HCT116 (cell line): ENCODE measurements around the gene TMEM269. TPM values are rescaled to one million over a fixed set of nuclear protein-coding genes. Genes with fewer than 3 reads are reported as not detected.

Experiments
- ATAC-seq: fragments of 200-7000 bp; cut with Tn5 transposase; 2 replicates; pipeline ENCODE4 v1.9.1; 2020; ENCODE audit warnings: mild to moderate bottlenecking, moderate library complexity
- BruUV-seq: library from RNA; stranded (reverse); fragments of 400-500 nt; replicated peaks from 2 replicates; lab custom pipeline; 2021; lab: Mats Ljungman, UMichigan
- CTCF ChIA-PET: fragments of 300-600 bp; sonication (Branson Sonifier 250); formaldehyde crosslinking; loops from one replicate; lab custom pipeline; 2021; ENCODE audit warnings: antibody characterized with exemption; lab: Charles Lee
- POLR2A ChIA-PET: fragments of 300-600, 350-600 bp; sonication (Branson Sonifier 250); formaldehyde crosslinking; loops from one replicate; lab custom pipeline; 2021; ENCODE audit warnings: antibody characterized with exemption; lab: Charles Lee
- RAD21 ChIA-PET, 2 experiments: fragments of 300-600 bp; sonication (Branson Sonifier 250); formaldehyde crosslinking; loops; one replicate each; lab custom pipeline; 2023; ENCODE audit warnings: low total read pairs in 2 of 2; ENCODE audit not compliant: uncharacterized antibody in 2 of 2, unreplicated experiment in 2 of 2, low non-redundant PET in 1 of 2; lab: Charles Lee
- DNase-seq: peaks from one replicate; pipeline ENCODE4 v3.0.0-alpha.2; 2010; ENCODE audit warnings: low read depth, low spot score
- H2AFZ ChIP-seq: fragments of 200-600 bp; shearing (Covaris generic), sonication (generic); 2 replicates; pipeline ENCODE4 v1.6.1; 2017; ENCODE audit warnings: low read depth, mixed run types, mixed read lengths, antibody characterized with exemption, low read length; ENCODE audit not compliant: poor library complexity, severe bottlenecking
- H3K27ac ChIP-seq: 2 replicates; pipeline ENCODE4 v1.5.1; 2012; ENCODE audit warnings: low read depth, low read length
- H3K27me3 ChIP-seq: fragments of 200-600 bp; sonication (generic); 2 replicates; pipeline ENCODE4 v1.6.1; 2016; ENCODE audit warnings: mixed run types, low read length, mixed read lengths; ENCODE audit not compliant: insufficient read depth
- H3K36me3 ChIP-seq, 2 experiments: fragments of 200-500 bp in 1 of 2; fragments of 200-600 bp in 1 of 2; sonication (Bioruptor generic) in 1 of 2; sonication (generic) in 1 of 2; 2 replicates each; pipeline versions ENCODE4 v1.5.1 to v1.6.1; 2014 to 2016; ENCODE audit warnings: low read length in 2 of 2, inconsistent platforms in 1 of 2, mixed read lengths in 1 of 2, mixed run types in 1 of 2; ENCODE audit not compliant: insufficient read depth in 2 of 2, control insufficient read depth in 1 of 2
- H3K4me1 ChIP-seq, 2 experiments: fragments of 200-600 bp in 1 of 2; sonication (generic) in 1 of 2; 2 replicates each; pipeline versions ENCODE4 v1.5.1 to v1.6.1; 2012 to 2017; ENCODE audit warnings: low read length in 2 of 2, inconsistent platforms in 1 of 2, mild to moderate bottlenecking in 1 of 2, mixed read lengths in 1 of 2, mixed run types in 1 of 2, moderate library complexity in 1 of 2; ENCODE audit not compliant: insufficient read depth in 2 of 2, control insufficient read depth in 1 of 2
- H3K4me2 ChIP-seq: fragments of 200-600 bp; sonication (generic); 2 replicates; pipeline ENCODE4 v1.6.1; 2017; ENCODE audit warnings: mixed run types, low read length, mixed read lengths
- H3K4me3 ChIP-seq, 2 experiments: fragments of 200-600 bp in 1 of 2; sonication (generic) in 1 of 2; replicated peaks in 1 of 2; 2 replicates each; pipeline ENCODE4 v1.5.1; 2011 to 2016; ENCODE audit warnings: low read length in 2 of 2, control low read depth in 1 of 2, low read depth in 1 of 2, mild to moderate bottlenecking in 1 of 2, mixed read lengths in 1 of 2, mixed run types in 1 of 2
- H3K79me2 ChIP-seq: fragments of 200-600 bp; sonication (generic); 2 replicates; pipeline ENCODE4 v1.6.1; 2017; ENCODE audit warnings: mild to moderate bottlenecking, mixed run types, low read length, moderate library complexity, mixed read lengths; ENCODE audit not compliant: insufficient read depth
- H3K9ac ChIP-seq: fragments of 200-600 bp; sonication (generic); 2 replicates; pipeline ENCODE4 v1.6.1; 2016; ENCODE audit warnings: low read length, mixed read lengths
- H3K9me2 ChIP-seq: fragments of 200-600 bp; sonication (generic), shearing (Covaris generic); 2 replicates; pipeline ENCODE4 v1.6.1; 2017; ENCODE audit warnings: mixed run types, mild to moderate bottlenecking, moderate library complexity; ENCODE audit not compliant: insufficient read depth
- H3K9me3 ChIP-seq, 2 experiments: fragments of 200-500 bp in 1 of 2; fragments of 200-600 bp in 1 of 2; sonication (Bioruptor generic) in 1 of 2; sonication (generic) in 1 of 2; 2 replicates each; pipeline ENCODE4 v1.6.1; 2014 to 2017; ENCODE audit warnings: low read length in 2 of 2, mixed read lengths in 2 of 2, inconsistent platforms in 1 of 2, low read depth in 1 of 2, mild to moderate bottlenecking in 1 of 2, mixed run types in 1 of 2, moderate library complexity in 1 of 2; ENCODE audit not compliant: control insufficient read depth in 1 of 2, insufficient read depth in 1 of 2
- H4K20me1 ChIP-seq: fragments of 200-600 bp; sonication (generic), shearing (Covaris generic); 2 replicates; pipeline ENCODE4 v1.6.1; 2017; ENCODE audit warnings: mixed run types, mild to moderate bottlenecking, moderate library complexity; ENCODE audit not compliant: insufficient read depth
- CTCF ChIP-seq, 3 experiments: fragments of 200-600 bp in 1 of 3; sonication (generic) in 1 of 3; IDR thresholded peaks in 2 of 3; conservative IDR thresholded peaks in 1 of 3; 2 replicates each; pipeline ENCODE4 v1.5.1; 2012 to 2017; ENCODE audit warnings: low read depth in 2 of 3, low read length in 2 of 3, antibody characterized with exemption in 1 of 3, borderline replicate concordance in 1 of 3, control low read depth in 1 of 3, mild to moderate bottlenecking in 1 of 3, mixed read lengths in 1 of 3, mixed run types in 1 of 3, moderate library complexity in 1 of 3; ENCODE audit not compliant: insufficient read depth in 1 of 3
- ELF1 ChIP-seq: IDR thresholded peaks from 2 replicates; pipeline ENCODE4 v1.6.1; 2012; ENCODE audit warnings: low read depth, borderline replicate concordance
- EZH2 ChIP-seq: fragments of 200-600 bp; sonication (generic); IDR thresholded peaks from 2 replicates; pipeline ENCODE4 v1.6.1; 2017; ENCODE audit warnings: antibody characterized with exemption, mixed run types
- MAX ChIP-seq: IDR thresholded peaks from 2 replicates; pipeline ENCODE4 v1.6.1; 2012
- POLR2A ChIP-seq: IDR thresholded peaks from 2 replicates; pipeline ENCODE4 v1.7.0; 2011; ENCODE audit warnings: borderline replicate concordance; ENCODE audit not compliant: insufficient read depth, insufficient read length; ENCODE audit errors: extremely low read depth
- RAD21 ChIP-seq: IDR thresholded peaks from 2 replicates; pipeline ENCODE4 v1.6.1; 2012; ENCODE audit warnings: low read depth, mild to moderate bottlenecking
- SIN3A ChIP-seq: IDR thresholded peaks from 2 replicates; pipeline ENCODE4 v1.6.1; 2012; ENCODE audit warnings: low read depth
- SP1 ChIP-seq: IDR thresholded peaks from 2 replicates; pipeline ENCODE4 v1.6.1; 2012; ENCODE audit warnings: low read depth
- SRF ChIP-seq: IDR thresholded peaks from 2 replicates; pipeline ENCODE4 v1.6.1; 2012; ENCODE audit warnings: low read depth
- intact Hi-C: fragments of 100-400 bp; cut with micrococcal nuclease; formaldehyde crosslinking; loops from 2 replicates; pipeline ENCODE4 v1.10.0; 2022
- total RNA-seq: library from RNA; stranded (reverse); gene quantifications from one replicate; pipeline ENCODE4 v1.2.1, GENCODE V29; 2021; ENCODE audit not compliant: unreplicated experiment

TMEM269 gene
- total RNA-seq, 1 experiment from 2014 or later, result 0.34 TPM

GRCh38 chr1:42758641-42759040 is 26.1 kb upstream of the TMEM269 start:
- H3K9me3 ChIP-seq, result no peaks in the 10 kb centered on the region
- 0 out of 4 replicates have a peak, but pooled peaks cover 0 to 5% of the 10 kb centered on the region in 2 experiments for H3K4me1 ChIP-seq
- no peaks in the 10 kb centered on the region for H3K79me2 ChIP-seq
- no peaks in the 10 kb centered on the region for H4K20me1 ChIP-seq
- H3K9me2 ChIP-seq, result no peaks in the 10 kb centered on the region
- no peaks in the 10 kb centered on the region for H3K27me3 ChIP-seq
- no peak for ATAC-seq
- no peak overlapping the region for H3K9ac ChIP-seq
- H2AFZ ChIP-seq, result no peak overlapping the region
- H3K36me3 ChIP-seq, result peaks cover 8 to 28% of the 10 kb centered on the region in 2 experiments; a peak in 3 of 4 replicates
- no peak overlapping the region for H3K4me2 ChIP-seq
- no peak for DNase-seq
- ChIA-PET RAD21 (no interaction called here), CTCF (interaction anchor here (1.1 to 4.0 kb wide), 4 partner anchors 8 to 414 kb away, joined by 3 to 23 read pairs (median 8); partner anchors contain the start of genes C1orf50 and P3H1)
- H3K4me3 ChIP-seq, result no peak overlapping the region
- TF ChIP-seq SIN3A, result no peak
- no peak for TF ChIP-seq EZH2
- TF ChIP-seq ELF1, result no peak
- no peak for TF ChIP-seq SP1
- no peak for TF ChIP-seq RAD21
- TF ChIP-seq POLR2A, result no peak
- TF ChIP-seq MAX, result no peak
- TF ChIP-seq, all 23 proteins: peak for 0
- intact Hi-C loops, result no loop called here
- no peak overlapping the region for H3K27ac ChIP-seq
- no TSS peak for BruUV-seq
- POLR2A ChIA-PET, result interaction anchor here (1.2 kb wide), 1 partner anchor 77 kb away, joined by 3 read pairs; the partner anchor contains the start of gene YBX1

- peaks cover 8 to 28% of the 10 kb centered on the region in 2 experiments; a peak in 3 of 4 replicates for H3K36me3 ChIP-seq
- DNase-seq, result no peak
- H3K9ac ChIP-seq, result no peak overlapping the region
- no peak overlapping the region for H2AFZ ChIP-seq
- H3K27me3 ChIP-seq, result no peaks in the 10 kb centered on the region
- no peaks in the 10 kb centered on the region for H3K9me2 ChIP-seq
- H3K4me1 ChIP-seq, result 0 out of 4 replicates have a peak, but pooled peaks cover 0 to 5% of the 10 kb centered on the region in 2 experiments
- H3K4me2 ChIP-seq, result no peak overlapping the region
- no peaks in the 10 kb centered on the region for H4K20me1 ChIP-seq
- H3K4me3 ChIP-seq, result no peak overlapping the region
- intact Hi-C loops, result no loop called here
- BruUV-seq, result no TSS peak
- RAD21 ChIA-PET, result no interaction called here
- H3K79me2 ChIP-seq, result no peaks in the 10 kb centered on the region
- POLR2A ChIA-PET, result interaction anchor here (1.2 kb wide), 1 partner anchor 77 kb away, joined by 3 read pairs; the partner anchor contains the start of gene YBX1
- peak; percentile 78 for ATAC-seq
- TF ChIP-seq RAD21 (peak; percentile 30; the same call in 1 of the 2 replicates), SRF (no peak), CTCF (IDR thresholded peaks at IDR 0.05 in 2 of 3, conservative IDR thresholded peaks at IDR 0.05 in 1 of 3; ENCODE audit: borderline replicate concordance in 1 of 3, insufficient read depth in 1 of 3, low read depth in 2 of 3, low read length in 2 of 3) (0 out of 6 replicates have a peak, but pooled peaks of 2 of the 3 experiments have one; percentile 6 to 15), ELF1 (no peak)
- H3K9me3 ChIP-seq, result no peaks in the 10 kb centered on the region
- CTCF ChIA-PET, result interaction anchor here (1.1 to 4.0 kb wide), 4 partner anchors 8 to 415 kb away, joined by 3 to 23 read pairs (median 8); partner anchors contain the start of genes C1orf50 and P3H1
- H3K27ac ChIP-seq, result no peak overlapping the region
Observed at GRCh38 chr1:42759114-42759513, 25.7 kb upstream of the TMEM269 start.
